ENCODE measurements around the gene MAP3K9. TPM values are rescaled to one million over a fixed set of nuclear protein-coding genes. Genes with fewer than 3 reads are reported as not detected.

The MAP3K9 gene
- total and polyA plus RNA-seq, 2 of the 8 experiments (the other 6 are each of a cell fraction or from before 2014, with no cell fraction given) = 9.8 to 24.7 TPM

DNA sequence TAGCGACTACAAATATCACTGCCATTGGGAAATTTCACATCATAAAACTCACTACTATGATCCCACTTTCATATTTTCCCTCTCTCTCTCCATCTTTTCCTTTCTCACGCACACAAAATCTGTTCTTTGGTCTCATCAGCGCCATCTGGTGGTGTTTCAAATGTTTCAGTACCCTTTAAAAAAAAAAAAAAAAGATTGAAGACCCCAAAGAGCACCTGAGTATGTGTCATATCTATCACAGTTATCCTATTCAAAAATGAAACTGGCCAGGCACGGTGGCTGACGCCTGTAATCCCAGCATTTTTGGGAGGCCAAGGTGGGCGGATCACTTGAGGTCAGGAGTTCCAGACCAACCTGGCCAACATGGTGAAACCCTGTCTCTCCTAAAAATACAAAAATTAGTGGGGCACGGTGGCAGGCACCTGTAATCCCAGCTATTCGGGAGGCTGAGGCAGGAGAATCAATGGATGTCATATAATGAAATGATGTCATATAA lies 95.2 kb downstream of the MAP3K9 start:
- Histone ChIP-seq H3K79me1 (ENCODE audit: low read depth, low read length) (no peaks in the 10 kb centered on the region), H3K9ac (replicated peaks in 1 of 4; ENCODE audit: extremely low read depth in 1 of 4, low read depth in 3 of 4, low read length in 3 of 4) (no peak overlapping the region), H3K4me2 (ENCODE audit: insufficient read depth in 1 of 2, low read depth in 2 of 2, low read length in 2 of 2) (no peak overlapping the region), H3K36me3 (ENCODE audit: control insufficient read depth in 2 of 4, insufficient read depth in 4 of 4, low read length in 3 of 4) (no peaks in the 10 kb centered on the region), H3K14ac (ENCODE audit: insufficient read length) (no peak overlapping the region), H2BK20ac (ENCODE audit: low read length) (no peak overlapping the region), H2BK12ac (ENCODE audit: low read depth, low read length) (no peak overlapping the region), H3K4ac (replicated peaks; ENCODE audit: insufficient read length, low read depth, low read length) (no peak overlapping the region), H3K4me1 (replicated peaks in 1 of 4; ENCODE audit: control insufficient read depth in 3 of 4, insufficient read depth in 4 of 4, low read length in 3 of 4) (peaks cover 6 to 21% (median 11%) of the 10 kb centered on the region in 4 experiments), H3K9me3 (ENCODE audit: insufficient read depth in 2 of 2, low read depth in 1 of 2, low read length in 1 of 2) (no peaks in the 10 kb centered on the region), H2AFZ (ENCODE audit: low read length) (peak overlapping the region; percentile 48; the same call in 1 of the 2 replicates), H3K27me3 (replicated peaks in 1 of 4; ENCODE audit: control insufficient read depth in 3 of 4, extremely low read depth in 1 of 4, insufficient read depth in 3 of 4, low read length in 3 of 4) (no peaks in the 10 kb centered on the region), H4K20me1 (replicated peaks in 1 of 2; ENCODE audit: control insufficient read depth in 1 of 2, insufficient read depth in 2 of 2, low read length in 2 of 2) (no peaks in the 10 kb centered on the region), H3K56ac (replicated peaks; ENCODE audit: insufficient read length, low read depth, low read length) (no peak overlapping the region), H2AK5ac (ENCODE audit: low read depth, low read length) (no peak overlapping the region), H4K91ac (replicated peaks; ENCODE audit: insufficient read length, low read length) (no peak overlapping the region), H3K18ac (ENCODE audit: extremely low read depth, low read length) (no peak overlapping the region), H2BK15ac (ENCODE audit: low read length) (no peak overlapping the region), H4K5ac (ENCODE audit: insufficient read length, low read depth, low read length) (no peak overlapping the region), H2BK5ac (ENCODE audit: low read depth, low read length) (no peak overlapping the region), H2BK120ac (replicated peaks; ENCODE audit: low read depth, low read length) (no peak overlapping the region), H3K23me2 (ENCODE audit: low read depth, low read length) (no peaks in the 10 kb centered on the region), H3K4me3 (ENCODE audit: extremely low read depth in 1 of 4, insufficient read depth in 2 of 4, low read depth in 3 of 4, low read length in 4 of 4) (no peak overlapping the region), H3K79me2 (ENCODE audit: control insufficient read depth in 1 of 2, insufficient read depth in 2 of 2, low read length in 2 of 2) (no peaks in the 10 kb centered on the region), H3K27ac (ENCODE audit: low read depth, low read length) (no peak overlapping the region), H3K23ac (ENCODE audit: insufficient read length) (no peak overlapping the region), H4K8ac (ENCODE audit: extremely low read depth, insufficient read depth, low read length) (no peak overlapping the region)
- CTCF ChIA-PET (ENCODE audit: partially characterized antibody) = interaction anchor here (0.6 to 12.1 kb wide), 33 partner anchors 9 to 1064 kb away, joined by 3 to 154 read pairs (median 5); no protein-coding TSS in a partner anchor
- WGBS, 2 experiments (ENCODE audit: extremely low coverage in 1 of 2, insufficient coverage in 1 of 2, insufficient read length in 1 of 2, insufficient replicate concordance in 2 of 2, low coverage in 1 of 2, low lambda C conversion rate in 2 of 2, missing lambda C conversion rate in 1 of 2) = 25 to 80% methylated on average over 1 to 8 of the region's 8 CpGs
- DNase-seq (ENCODE audit: low read depth in 1 of 2, low spot score in 2 of 2) = peak in 1 of 2 experiments; percentile 63
- FAIRE-seq = peak; percentile 28
- POLR2A ChIA-PET (ENCODE audit: partially characterized antibody) = interaction anchor here (0.5 to 1.7 kb wide), 7 partner anchors 56 to 272 kb away, joined by 3 to 6 read pairs (median 4); no protein-coding TSS in a partner anchor
- TF ChIP-seq, protein P1, sequence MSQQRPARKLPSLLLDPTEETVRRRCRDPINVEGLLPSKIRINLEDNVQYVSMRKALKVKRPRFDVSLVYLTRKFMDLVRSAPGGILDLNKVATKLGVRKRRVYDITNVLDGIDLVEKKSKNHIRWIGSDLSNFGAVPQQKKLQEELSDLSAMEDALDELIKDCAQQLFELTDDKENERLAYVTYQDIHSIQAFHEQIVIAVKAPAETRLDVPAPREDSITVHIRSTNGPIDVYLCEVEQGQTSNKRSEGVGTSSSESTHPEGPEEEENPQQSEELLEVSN (IDR thresholded peaks at IDR 0.05) = no peak

Measured in H1 (cell line).